HG02588 (cell line): ENCODE results near the gene OPN1SW.

Source experiments
- ATAC-seq: cut with Tn5 transposase; IDR thresholded peaks from one replicate; pipeline ENCODE4 v1.9.1; 2021; ENCODE audit warnings: mild to moderate bottlenecking, moderate library complexity; ENCODE audit not compliant: unreplicated experiment

Gene OPN1SW

DNA sequence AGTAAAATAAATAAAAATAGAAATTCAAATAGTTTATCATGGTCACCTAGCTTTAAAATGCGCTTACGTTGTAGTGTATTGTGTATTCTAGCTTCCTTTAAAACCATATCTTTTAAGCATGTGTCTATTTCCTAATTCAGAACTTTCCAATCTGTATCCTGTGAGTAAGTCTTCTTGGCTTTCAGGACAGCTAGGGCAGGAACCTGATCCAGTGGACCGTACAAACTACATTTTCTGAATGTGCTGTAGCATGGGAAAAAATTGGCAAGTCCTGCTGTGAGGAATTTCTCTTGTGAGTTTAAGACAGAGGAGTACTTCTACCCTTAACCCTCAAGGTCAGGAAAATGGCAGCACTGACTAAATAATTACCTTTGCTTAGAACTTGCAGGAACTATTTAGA is 12.1 kb downstream of the OPN1SW start:
- ATAC-seq: no peak

DNA sequence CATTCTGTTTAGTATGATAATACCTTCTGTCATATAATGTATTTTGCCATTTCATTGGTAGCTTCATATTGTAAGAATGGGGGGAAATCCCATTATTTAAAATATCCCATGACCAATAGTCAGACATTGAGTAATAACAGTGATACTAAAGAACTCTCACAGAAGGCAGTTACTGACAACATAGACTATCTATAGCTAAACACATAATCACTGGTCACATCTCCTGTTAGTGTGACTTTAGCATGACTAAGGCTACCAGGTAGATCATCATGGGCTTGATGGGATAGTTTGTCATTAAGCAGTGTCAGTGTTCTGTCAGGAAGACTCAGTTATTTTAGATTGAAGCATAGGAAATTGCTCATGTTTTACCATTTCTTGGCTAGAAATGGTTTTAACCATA is 16.4 kb downstream of the OPN1SW start:
- ATAC-seq: no peak

DNA sequence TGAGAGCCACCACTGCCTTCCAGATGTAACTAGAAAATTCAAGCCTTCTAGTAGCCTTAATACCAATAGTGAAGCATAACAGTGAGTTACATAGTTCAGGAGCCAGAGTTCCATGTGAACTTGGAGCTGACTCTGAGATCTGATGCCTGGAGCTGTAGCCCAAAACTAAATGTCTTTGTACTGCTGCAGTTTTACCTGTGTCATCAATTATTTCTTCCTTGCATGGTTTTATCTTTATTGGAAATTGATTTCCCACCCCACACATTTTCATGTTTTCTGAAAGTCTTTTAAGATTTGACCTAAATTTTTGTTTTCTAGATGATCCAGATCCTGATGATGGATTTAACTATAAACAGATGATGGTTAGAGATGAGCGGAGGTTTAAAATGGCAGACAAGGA is 17.0 kb downstream of the OPN1SW start:
- ATAC-seq: no peak

DNA sequence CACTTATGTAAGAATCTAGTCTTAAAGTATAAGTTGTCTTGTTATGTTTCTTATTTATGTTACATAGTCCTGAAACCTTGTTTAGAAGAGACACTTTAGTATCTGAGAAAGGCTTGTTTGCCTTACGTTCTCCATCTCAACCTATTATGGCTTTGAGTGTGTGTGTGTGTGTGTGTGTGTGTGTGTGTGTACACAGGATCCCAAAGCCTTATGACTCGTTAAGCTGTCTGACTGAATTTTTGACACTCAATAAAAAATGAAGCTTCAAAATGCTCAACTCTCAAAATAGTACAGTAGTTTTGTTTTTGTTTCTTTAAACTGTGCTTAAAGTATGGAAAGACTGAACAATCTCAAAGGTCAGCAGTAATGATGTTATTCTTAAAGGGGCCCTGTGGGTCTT is 18.4 kb downstream of the OPN1SW start:
- ATAC-seq: no peak

DNA sequence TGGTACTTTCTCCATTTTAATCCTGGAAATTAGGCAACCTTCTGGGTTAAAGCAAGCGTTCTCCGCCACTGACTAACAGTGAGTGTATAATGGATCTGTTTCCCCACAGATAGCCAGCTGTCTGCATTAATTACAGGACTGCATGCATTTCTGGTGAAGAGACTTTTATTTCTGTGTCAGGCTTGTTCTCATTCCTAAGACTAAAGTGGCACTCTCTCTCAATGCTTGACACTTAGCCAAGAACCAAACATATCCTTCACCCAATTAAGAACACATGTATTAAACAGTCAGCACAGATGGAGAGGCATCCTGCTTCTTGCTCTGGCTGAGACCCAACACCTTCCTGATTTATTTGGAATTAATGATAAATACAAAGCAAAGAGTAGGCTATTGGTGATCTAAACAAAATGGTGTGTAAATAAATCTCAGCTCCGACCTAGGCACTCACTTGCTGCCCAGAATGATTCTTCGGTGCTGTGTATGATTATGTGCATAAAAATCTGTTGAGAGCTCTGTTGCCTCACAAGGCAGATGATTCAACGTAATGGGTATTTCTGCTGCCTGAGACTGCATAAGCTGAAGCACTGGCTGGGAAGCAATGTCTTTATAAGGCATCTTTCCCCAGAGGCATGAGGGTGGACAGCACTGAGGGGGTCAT is 19.6 kb downstream of the OPN1SW start:
- no peak for ATAC-seq

DNA sequence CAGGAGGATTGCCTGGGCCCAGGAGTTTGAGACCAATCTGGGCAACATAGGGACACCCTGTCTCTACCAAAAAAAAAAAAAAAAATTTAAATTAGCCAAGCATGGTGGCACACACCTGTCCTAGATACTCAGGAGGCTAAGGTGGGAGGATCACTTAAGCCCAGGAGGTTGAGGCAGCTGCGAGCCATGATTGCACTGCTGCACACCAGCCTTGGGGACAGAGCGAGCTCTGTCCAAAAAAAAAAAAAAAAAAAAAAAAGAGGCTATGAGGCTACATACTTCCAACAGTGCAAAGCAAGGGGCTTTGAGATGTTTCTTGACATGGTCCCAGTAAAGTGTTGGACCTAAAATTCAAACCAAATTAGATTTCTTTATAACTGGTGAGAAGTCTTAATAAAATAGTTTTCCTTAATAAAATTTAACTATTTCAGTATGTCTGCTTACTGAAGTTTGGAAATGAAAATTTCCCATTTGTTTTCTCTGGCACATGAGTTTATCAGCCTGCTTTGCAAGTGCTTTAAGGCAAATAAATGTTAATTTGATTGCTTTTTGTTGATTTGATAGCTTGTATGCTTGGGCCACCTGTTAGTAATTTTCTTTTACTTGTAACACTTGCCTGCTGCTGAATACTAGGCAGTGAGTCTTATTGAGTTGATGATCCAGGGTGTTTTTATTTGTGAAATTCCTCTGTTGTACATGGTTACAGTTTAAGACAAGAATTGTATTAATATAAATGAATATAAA is 20.3 kb downstream of the OPN1SW start:
- ATAC-seq: no peak

DNA sequence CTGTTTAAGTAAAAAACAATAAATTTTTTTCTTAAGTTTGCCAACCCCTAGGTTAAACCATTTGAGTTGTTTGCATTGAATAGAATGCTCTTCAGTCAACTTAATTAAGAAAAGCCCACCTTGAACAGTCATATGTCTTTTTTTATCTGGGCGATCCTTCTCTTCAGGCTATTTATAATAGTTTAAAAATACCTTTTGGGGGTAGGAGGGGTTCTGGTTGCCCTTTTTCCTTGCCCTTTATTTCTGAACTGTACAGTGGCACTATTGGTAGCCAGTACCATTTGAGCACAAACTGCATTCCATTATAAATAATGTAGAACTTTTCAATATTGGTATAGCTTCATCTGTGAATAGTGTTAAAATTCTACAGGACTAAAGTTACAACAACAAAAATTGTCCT is 23.3 kb downstream of the OPN1SW start:
- ATAC-seq: no peak

DNA sequence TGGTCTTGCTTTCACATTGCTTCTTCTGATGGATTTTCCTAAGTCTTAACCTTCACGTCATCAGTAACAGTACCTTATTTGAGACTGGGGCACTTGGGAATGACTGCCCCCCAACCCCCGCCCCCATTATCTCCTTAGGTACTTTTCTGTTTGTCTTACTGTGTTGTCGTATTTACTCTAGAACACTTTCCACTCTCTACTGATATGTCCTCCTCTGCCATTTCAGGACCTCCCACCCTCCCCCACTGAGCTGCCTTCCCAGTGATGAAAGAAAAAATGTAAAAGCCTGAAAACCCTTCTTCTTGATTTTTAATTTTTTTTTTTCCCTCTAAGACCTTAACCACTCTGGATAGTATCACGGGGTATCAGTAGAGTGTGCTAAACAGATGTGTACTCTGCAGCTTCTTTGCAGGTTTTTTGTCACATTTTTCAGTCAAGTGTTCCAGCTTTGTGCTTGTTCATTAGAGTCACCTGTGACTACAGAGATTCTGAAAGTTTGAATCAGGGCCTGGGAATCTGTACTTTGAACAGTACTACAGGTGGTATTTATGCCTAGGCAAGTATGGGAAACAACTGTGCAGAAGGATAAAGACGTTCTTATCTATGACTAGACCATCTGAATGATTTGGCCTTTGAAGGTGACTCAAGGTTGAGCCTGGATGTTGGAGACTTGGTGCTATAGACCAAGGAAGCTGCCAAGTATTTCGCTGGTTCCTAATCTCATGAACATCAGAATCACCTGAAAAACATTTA is 28.1 kb downstream of the OPN1SW start:
- ATAC-seq: no peak

DNA sequence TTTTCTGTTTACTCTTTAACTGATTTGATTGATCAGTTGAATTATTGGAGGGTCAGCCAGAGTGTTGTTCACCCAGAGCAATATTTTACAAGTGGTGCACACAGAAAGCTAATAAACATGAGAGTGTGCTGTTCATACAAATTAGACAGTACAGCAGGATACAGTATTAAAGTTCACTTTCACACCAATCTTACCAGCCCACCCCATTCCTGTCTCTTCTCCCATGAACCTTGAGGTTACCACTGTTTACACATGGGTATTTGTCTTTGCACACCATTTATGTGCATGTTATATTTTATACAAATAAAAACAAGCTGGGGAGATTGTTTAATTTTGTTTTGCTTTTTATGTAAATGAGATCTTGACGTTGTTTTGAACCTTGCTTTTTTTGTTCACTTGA is 29.9 kb downstream of the OPN1SW start:
- no peak for ATAC-seq

DNA sequence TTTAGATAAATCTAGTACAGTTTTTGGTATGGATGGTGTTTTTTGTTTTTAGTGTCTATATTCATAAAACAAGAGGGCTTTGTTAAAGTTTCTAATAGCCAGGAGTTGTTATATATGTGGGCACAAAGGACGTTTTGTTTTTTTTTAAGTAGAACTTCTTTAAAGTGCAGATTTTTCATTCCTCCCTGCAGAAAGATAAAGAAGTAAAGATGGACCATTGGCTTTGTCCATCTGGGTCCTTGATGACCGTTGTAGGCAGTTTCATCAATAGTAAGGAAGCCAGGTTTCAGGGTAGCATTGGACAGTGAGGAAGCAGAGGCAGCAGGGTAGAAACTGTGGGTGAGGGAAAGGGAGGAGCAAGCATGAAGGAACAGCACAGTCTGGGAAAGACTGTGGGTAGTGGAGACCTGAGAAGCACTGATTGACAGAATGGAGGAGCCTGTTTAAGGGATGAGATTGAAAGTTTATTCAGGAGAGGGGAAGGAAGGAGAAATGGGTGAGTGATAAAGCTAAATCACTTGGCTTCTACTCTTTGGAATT is 31.2 kb downstream of the OPN1SW start:
- no peak for ATAC-seq

DNA sequence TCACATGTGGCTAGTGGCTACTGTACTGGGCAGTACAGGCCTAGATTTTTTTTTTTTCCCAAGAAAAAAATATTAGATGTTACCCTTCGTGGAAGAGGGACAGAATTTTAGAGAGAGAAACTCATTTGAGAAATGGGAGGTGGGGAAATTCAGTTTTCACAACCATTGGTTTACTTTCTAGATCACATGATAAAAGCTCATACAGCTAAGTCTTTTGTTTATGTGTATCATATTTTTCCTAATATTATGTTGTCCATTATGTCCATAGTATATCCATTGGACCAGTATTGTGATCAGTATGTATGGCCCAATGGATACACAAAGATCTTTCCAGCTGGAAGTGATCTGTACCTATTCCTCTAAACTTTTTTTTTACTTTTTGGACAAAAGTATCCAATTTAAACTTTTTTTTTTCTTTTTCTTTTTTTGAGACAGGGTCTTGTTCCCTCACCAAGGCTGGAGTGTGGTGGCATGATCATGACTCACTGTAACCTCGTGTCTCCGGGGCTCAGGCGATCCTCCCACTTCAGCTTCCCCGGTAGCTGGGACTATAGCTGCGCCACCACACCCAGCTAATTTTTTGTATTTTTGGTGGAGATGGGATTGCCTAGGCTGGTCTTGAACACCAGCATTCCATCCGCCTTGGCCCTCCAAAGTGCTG is 32.4 kb downstream of the OPN1SW start:
- no peak for ATAC-seq

DNA sequence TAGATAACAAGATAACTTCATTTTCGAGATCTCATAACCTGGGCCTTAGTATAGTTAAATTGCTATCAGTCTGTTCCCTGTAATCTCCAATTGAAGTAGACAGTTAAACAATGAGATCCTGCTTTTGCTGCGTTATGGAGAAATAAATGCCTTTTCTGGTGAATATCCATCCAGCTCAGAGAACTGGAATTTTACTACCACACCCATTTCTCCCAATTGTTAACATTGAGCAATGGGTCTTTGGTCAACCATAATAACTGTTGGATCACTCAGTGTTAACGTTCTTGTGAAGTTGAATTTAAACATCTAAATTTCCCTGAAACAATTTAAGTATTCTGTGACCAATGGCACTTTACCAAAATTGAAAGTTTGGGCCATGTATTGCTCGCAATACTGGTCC is 33.4 kb downstream of the OPN1SW start:
- ATAC-seq: no peak

DNA sequence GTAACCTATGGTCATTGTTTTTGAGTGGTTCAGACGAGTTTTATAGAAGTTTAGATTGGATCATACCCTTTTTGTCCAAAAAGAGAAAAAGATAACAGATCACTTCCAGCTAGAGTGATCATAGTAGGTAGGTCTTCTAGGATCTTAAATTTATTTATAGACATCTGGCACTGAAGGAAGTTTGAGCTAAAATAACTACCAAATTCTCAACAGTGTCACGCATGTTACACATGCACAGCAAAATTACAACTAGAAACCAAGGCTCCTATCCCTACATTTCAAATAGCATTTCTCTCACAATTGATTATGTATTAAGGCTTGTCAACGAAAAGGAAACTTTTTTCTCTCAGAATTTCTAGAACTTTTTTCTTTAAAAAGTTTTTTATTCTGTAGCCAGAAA is 34.1 kb downstream of the OPN1SW start:
- ATAC-seq: no peak

DNA sequence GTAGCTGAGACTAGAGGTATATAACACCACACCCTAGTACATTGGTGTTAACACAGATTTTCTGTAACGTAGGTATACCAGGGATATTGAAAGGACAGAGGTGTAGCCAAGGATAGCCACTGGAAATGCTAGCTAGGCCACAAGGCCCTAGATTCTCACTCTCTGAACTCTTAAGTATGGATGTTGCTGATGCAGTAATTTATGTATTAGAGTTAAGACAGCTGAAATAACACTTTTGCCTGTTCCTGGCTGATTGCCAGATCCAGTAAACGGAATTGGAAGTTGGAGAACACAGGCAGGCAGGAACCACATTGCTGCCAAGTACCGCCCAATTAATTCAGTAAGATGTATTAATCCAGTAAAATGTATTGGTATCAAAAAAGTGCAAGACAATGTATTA is 34.6 kb downstream of the OPN1SW start:
- ATAC-seq: no peak

DNA sequence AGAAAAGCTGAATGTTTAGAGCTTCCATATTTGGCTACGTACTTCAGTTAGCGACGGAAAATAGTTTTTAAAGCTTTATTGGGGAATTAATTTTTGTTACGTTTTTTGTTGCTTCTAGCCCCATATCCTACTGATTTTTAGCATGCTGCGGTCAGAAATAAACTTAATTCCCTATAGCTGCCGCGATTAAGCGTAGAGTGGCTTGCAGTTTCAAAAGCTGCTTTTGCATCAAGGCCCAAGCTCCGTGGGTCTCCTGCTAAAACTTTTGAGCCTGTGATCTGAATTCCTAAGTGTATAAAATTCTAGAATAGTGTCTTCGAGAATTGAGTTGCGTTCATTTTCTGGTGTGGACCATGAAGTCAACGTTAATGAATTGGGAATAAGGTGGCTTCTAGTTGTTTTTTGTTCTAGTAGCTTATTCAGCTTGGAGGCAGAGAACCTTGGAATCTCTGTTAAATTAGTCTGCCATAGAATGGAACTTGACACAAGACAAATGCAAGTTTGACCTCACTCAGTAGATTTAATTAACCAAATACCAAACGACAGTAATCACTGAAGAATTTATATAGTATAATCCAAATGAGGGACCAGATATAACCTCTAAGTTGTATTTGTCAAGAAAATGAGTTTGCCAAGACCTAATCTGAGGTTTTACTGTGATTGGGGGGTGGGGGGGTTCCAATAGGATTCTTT is 35.5 kb downstream of the OPN1SW start:
- ATAC-seq: no peak

DNA sequence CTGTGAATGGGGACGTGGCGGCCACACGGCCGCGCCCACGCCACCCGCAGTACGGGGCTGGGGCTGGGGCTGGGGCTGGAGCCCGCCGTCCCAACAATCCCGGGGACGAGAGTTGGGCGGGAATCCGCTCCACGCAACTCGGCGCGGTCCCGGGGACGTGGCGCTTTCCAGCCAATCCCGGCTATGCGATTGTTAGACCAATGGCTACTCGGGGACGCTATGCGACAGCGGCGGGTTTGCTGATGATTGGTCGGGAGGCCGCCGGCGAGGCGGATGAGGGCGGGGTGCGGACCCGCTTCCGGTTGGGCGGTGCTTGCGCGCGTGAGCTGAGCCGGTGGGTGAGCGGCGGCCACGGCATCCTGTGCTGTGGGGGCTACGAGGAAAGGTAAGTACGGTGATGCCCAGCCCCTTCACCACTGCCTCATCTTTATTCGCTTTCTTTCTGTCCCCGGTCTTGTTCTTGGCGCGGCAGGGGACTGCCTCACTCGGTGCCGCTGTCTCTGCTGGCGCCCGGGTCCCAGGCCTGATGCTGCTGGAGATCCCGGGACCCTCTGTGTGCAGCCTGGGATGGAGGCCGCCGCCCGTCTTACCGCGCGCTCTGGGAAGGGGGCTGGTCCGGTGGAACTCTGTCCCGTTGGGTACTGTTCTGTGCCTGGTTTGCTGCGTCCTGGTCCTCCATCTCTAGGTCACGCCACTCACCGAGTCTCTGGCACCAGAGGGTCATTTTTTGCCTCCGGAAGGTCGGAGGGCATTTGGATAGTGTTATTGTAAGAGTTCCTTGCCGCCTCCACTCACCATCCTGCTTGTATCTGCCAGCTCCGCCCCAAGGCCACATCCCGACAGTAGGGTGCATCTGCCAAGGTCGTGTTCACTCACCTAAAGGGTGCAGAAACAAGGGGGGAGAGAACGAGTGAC is 36.3 kb downstream of the OPN1SW start, which contains the start of gene CALU:
Gene CALU (plus strand): TSS at position 312 of the 915 bp plus-strand sequence. CDS start 9,225 bp downstream, outside the sequence.
- peak; percentile 99 for ATAC-seq

DNA sequence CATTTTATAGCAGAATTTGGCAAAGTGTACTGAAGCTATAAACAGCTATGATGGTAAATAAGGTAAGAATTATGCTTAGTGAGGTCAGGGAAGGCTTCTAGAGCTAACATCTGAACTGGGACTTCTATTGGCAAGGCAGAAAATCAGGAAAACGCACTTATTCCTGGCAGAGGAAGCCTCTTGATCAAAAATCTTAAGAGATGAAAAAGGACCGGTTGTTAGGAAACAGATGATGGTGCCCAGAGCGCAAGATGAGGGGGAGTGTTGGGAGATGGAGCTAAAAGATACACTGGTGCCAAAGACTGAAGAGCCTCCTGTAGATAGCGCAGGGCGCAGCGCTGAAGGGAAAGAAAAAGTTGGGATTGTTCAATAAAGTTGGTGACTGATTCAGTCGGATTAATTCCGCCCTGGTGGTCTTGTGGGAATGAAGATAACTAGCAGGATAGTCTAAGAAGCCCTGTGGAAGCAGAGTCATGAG is 37.0 kb downstream of the OPN1SW start:
- ATAC-seq: peak; percentile 2

DNA sequence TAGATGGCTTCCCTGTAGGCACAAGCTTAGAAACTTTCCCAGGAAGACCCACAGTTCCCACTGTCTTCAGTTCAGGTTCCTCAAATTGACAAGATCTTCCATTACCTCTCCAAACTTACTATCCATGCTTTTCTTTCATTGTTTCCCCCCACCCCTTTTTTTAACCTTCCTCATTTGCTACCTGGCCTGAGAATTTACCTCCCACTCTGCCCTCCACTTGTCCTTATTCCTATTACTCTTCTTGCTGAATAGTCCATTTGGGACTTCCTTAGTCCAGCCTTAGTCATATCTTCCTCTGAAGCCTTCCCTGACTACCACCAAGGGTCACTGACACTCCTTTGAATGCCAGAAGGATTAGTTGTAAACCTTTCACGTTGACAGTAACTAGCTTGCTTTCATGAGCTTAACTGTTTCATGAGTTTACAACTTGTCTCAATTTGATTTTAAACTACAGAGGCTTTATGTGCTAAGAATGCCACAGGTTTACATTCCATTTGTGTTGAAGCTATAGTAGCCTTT is 37.7 kb downstream of the OPN1SW start:
- no peak for ATAC-seq

DNA sequence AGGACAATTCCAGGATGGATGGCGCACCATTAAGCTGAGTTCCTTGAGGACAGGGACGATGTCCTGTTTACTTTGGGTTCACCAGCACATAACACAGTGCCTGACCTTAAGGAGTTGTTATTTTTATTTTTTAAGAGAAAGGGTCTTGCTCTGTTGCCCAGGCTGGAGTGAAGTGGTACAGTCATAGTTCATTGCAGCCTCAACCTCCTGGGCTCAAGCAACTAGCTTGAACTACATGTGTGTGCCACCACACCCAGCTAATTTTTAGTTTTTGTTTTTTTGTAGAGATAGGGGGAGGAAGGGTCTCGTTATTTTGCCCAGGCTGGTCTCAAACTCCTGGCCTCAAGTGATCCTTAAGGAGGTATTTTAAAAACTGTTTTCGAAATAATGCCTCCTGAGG is 38.2 kb downstream of the OPN1SW start:
- no peak for ATAC-seq
